ENCODE results near the gene ASPSCR1. TPM values are rescaled to one million over a fixed set of nuclear protein-coding genes. Genes with fewer than 3 reads are reported as not detected.

The ASPSCR1 gene
- total and polyA plus RNA-seq, 4 experiments from 2014 or later = 25.1 to 40.6 (median 38.6) TPM

DNA sequence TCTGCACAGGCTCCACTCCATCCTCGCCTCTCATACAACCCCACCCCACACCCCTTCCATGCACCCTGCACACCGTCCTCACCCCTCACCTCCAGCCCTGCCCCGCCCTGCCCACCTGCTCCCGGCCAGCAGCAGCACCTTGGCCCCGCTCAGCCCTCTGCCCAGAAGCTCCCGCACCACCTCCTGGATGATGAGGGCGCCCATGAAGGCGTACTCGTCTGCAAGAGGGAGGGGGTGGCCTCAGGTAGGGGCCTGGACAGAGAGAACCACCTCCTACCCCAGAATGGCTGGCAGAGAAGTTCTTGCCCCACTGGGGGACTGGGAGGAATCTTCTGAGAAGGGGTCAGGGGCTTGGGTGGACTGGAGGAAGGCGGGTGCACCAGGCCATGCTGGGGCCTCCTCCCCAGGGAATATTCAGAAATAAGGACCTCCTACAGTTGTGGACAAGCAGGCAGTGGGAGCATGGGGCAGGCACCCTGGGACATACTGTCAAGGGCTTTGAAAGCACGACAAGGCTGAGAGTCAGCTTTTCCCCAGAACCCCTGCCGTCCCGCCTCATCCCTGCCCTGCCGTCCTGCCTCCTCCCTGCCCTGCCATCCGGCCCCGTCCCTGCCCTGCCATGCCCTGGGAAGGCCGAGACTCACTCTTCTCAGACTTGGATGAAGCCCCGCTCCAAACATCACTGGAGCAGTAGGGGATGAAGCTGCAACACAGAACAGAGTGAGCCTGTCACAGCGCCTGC is 19.6 kb upstream of the ASPSCR1 start:
- Mint-ChIP-seq H3K27me3 (peaks cover 2 to 9% of the 10 kb centered on the region in 2 donors), H3K9me3 (peaks cover 0 to 2% (median 0%) of the 10 kb centered on the region in 8 donors), H3K27ac (peak overlapping the region in 1 of 7 donors; percentile 69), H3K4me1 (peaks cover 0 to 3% (median 0%) of the 10 kb centered on the region in 4 donors), H3K36me3 (no peaks in the 10 kb centered on the region), H3K4me3 (peak overlapping the region in 3 of 8 donors; percentile 17 to 44 (median 27))
- no peaks in the 10 kb centered on the region for H3K9me3 ChIP-seq (ENCODE audit: control insufficient read depth in 1 of 2, low read length in 2 of 2)
- H3K36me3 ChIP-seq (ENCODE audit: insufficient read depth, low read length) = no peaks in the 10 kb centered on the region
- H3K27me3 ChIP-seq (ENCODE audit: insufficient read depth, low read length) = peaks cover 29% of the 10 kb centered on the region
- POLR2A ChIA-PET (ENCODE audit: partially characterized antibody) = no interaction called here
- no peak overlapping the region for H3K27ac ChIP-seq (ENCODE audit: low read depth, low read length)
- intact Hi-C loops (cut with micrococcal nuclease) = no loop called here
- H3K4me3 ChIP-seq (ENCODE audit: low read length in 2 of 2) = no peak overlapping the region
- peaks cover 7% of the 10 kb centered on the region for H3K4me1 ChIP-seq (ENCODE audit: insufficient read depth, low read length)
- peak in 1 of 5 donors; percentile 22 for DNase-seq
- CTCF ChIA-PET (ENCODE audit: partially characterized antibody) = no interaction called here

DNA sequence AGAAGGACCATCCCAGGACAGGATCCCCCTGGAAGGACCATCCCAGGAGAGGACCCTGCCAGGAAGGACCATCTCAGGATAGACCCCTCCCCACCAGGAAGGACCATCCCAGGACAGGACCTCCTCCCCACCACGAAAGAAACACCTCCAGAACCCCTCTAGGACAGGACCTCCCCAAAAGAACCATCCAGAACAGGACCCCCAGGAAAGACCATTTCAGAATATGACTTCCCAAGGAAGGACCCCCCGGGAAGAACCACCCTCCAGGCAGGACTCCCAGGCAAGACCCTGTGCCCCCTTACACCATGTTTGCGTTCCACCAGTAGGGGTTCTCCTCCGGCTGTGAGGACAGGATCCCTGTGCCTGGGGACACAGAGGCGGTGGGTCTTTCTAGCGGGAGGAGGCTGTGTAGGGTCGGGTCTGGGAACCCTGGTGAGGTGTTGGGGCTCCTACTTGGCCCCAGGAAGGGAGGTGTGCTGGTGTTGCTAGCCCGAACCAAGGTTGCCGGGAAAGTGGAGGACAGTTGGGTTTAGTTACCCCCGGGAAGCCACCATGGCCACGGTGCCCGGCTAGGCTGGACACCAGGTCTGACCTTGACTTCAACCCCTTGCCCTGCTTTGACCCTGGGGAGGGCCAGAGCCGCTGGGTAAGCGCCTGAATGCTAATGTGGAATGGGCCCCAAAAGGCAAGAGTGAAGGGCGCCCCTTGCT is 18.6 kb upstream of the ASPSCR1 start:
- no peak overlapping the region for H3K4me3 ChIP-seq (ENCODE audit: low read length in 2 of 2)
- peak in 1 of 5 donors; percentile 36 for DNase-seq
- Mint-ChIP-seq H3K4me3 (peak overlapping the region in 7 of 8 donors; percentile 39 to 66 (median 55)), H3K4me1 (peaks cover 0 to 3% (median 0%) of the 10 kb centered on the region in 4 donors), H3K9me3 (peaks cover 0 to 2% (median 0%) of the 10 kb centered on the region in 8 donors), H3K27ac (peak overlapping the region in 3 of 7 donors; percentile 41 to 69 (median 61)), H3K36me3 (no peaks in the 10 kb centered on the region), H3K27me3 (peaks cover 2 to 9% of the 10 kb centered on the region in 2 donors)
- H3K9me3 ChIP-seq (ENCODE audit: control insufficient read depth in 1 of 2, low read length in 2 of 2) = no peaks in the 10 kb centered on the region
- no peaks in the 10 kb centered on the region for H3K36me3 ChIP-seq (ENCODE audit: insufficient read depth, low read length)
- H3K27ac ChIP-seq (ENCODE audit: low read depth, low read length) = no peak overlapping the region
- intact Hi-C loops (cut with micrococcal nuclease) = loop anchor here (1.0 kb wide), 1 partner anchor 63 kb away; no protein-coding TSS in a partner anchor
- CTCF ChIA-PET (ENCODE audit: partially characterized antibody) = interaction anchor here (0.6 to 2.6 kb wide), 21 partner anchors 9 to 196 kb away, joined by 3 to 81 read pairs (median 3); partner anchors contain the start of genes ASPSCR1, CENPX, DCXR and DUS1L
- peaks cover 7% of the 10 kb centered on the region for H3K4me1 ChIP-seq (ENCODE audit: insufficient read depth, low read length)
- POLR2A ChIA-PET (ENCODE audit: partially characterized antibody) = interaction anchor here (0.5 to 2.6 kb wide), 14 partner anchors 9 to 292 kb away, joined by 3 to 57 read pairs (median 6); partner anchors contain the start of genes ARHGDIA, ASPSCR1, CCDC137 and CENPX
- peaks cover 30% of the 10 kb centered on the region for H3K27me3 ChIP-seq (ENCODE audit: insufficient read depth, low read length)

DNA sequence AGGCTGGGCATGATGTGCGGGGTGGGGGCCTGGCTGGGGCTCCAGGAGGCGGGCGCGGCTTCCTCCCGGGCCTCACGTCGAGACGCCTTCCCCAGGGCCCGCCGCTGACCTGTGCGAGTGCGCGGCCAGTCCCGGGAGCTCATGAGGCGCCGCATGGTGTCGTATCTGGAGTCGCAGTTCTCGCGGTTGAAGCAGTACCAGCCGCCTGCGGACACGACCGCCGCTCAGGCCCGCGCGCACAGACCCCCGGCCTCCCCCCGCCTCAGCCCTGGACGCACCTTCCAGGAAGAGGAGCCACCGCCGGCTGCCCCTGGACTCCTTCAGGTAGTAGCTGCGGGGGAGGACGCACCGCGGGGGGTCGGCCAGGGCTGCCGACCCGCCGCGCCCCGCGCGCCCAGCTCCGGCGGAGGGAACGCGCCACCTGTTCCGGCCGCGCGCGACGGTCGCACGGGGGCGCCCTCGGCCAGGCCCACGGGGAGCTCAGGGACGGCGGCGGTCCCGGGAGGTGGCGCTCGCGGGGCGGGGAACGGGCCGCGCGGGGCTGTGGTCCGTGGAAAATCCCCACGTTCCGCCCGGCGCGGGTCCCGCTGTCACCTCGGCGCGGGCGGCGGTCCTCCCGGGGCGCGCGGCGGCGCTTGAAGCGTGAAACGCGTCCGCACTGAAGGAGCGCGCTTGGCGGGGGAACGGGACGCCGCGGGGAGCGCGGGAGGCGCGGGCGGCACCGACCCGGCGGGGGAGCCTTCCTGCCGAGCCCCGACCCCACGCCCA is 17.9 kb upstream of the ASPSCR1 start:
- Mint-ChIP-seq H3K36me3 (no peaks in the 10 kb centered on the region), H3K4me1 (peaks cover 0 to 3% (median 0%) of the 10 kb centered on the region in 4 donors), H3K27ac (peak overlapping the region in 1 of 7 donors; percentile 69), H3K9me3 (peaks cover 0 to 2% (median 0%) of the 10 kb centered on the region in 8 donors), H3K27me3 (peaks cover 2 to 12% of the 10 kb centered on the region in 2 donors), H3K4me3 (peak overlapping the region in 4 of 8 donors; percentile 45 to 66 (median 58))
- intact Hi-C loops (cut with micrococcal nuclease) = loop anchor here (1.0 to 5.0 kb wide), 3 partner anchors 62 to 193 kb away; partner anchors contain the start of gene DCXR
- peaks cover 7% of the 10 kb centered on the region for H3K4me1 ChIP-seq (ENCODE audit: insufficient read depth, low read length)
- no peaks in the 10 kb centered on the region for H3K36me3 ChIP-seq (ENCODE audit: insufficient read depth, low read length)
- H3K4me3 ChIP-seq (ENCODE audit: low read length in 2 of 2) = peak overlapping the region in 1 of 2 donors; percentile 37
- H3K27ac ChIP-seq (ENCODE audit: low read depth, low read length) = no peak overlapping the region
- H3K9me3 ChIP-seq (ENCODE audit: control insufficient read depth in 1 of 2, low read length in 2 of 2) = no peaks in the 10 kb centered on the region
- DNase-seq = peak; percentile 76 to 88 (median 84)
- ChIA-PET CTCF (ENCODE audit: partially characterized antibody) (interaction anchor here (0.6 to 2.6 kb wide), 23 partner anchors 8 to 195 kb away, joined by 3 to 81 read pairs (median 4); partner anchors contain the start of genes ASPSCR1, CENPX, DCXR and DUS1L), POLR2A (ENCODE audit: partially characterized antibody) (interaction anchor here (0.5 to 2.6 kb wide), 14 partner anchors 8 to 293 kb away, joined by 3 to 57 read pairs (median 6); partner anchors contain the start of genes ARHGDIA, ASPSCR1, CCDC137 and CENPX)
- H3K27me3 ChIP-seq (ENCODE audit: insufficient read depth, low read length) = peaks cover 30% of the 10 kb centered on the region

DNA sequence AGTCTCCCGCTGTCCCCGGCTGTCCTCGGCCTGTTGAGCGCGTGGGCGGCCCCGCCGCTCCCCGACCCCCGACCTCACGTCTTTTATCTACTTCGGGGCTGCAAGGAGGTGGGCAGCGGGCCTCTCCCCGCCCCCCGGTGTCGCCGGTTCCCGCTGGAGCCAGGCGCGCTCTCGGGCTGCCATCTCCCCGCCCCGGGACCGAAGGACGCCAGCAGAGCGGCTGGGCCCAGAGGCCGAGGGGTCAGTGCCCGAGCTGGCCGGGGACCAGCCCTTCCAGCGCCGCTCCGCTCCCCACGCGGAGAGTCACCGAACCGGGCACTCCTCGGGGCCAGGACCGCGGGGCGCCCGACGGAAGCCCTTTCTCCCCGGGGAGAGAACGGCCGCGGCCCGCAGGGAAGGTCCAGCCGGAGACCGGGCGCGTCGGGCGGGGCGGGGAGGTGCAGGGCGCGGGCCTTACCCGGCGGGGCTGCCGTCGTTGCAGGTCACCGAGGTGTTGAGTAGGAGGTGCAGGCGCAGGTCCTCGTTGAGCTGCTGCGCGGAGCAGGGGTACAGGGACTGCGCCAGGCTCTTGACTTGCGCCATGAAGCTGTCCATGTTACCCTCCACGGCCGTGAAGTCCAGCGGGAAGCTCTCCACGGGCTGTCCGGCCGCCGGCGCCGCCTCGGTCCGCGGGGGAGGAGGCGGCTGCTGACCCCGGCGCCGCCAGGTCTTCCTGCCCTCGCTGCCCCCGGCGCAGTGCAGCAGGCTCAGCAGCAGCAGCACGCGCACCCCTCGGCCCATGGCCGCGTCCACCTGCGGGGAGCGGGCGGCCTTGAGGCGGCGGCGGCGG is 17.1 kb upstream of the ASPSCR1 start:
- Mint-ChIP-seq H3K27ac (no peak overlapping the region), H3K9me3 (peaks cover 0 to 2% (median 0%) of the 10 kb centered on the region in 8 donors), H3K4me1 (peaks cover 0 to 3% (median 0%) of the 10 kb centered on the region in 4 donors), H3K36me3 (no peaks in the 10 kb centered on the region), H3K27me3 (peaks cover 2 to 12% of the 10 kb centered on the region in 2 donors), H3K4me3 (peak overlapping the region in 1 of 8 donors; percentile 34)
- H3K4me3 ChIP-seq (ENCODE audit: low read length in 2 of 2) = peak overlapping the region in 1 of 2 donors; percentile 37
- DNase-seq = peak in 1 of 5 donors; percentile 20
- H3K27me3 ChIP-seq (ENCODE audit: insufficient read depth, low read length) = peaks cover 30% of the 10 kb centered on the region
- no peak overlapping the region for H3K27ac ChIP-seq (ENCODE audit: low read depth, low read length)
- H3K36me3 ChIP-seq (ENCODE audit: insufficient read depth, low read length) = no peaks in the 10 kb centered on the region
- peaks cover 7% of the 10 kb centered on the region for H3K4me1 ChIP-seq (ENCODE audit: insufficient read depth, low read length)
- H3K9me3 ChIP-seq (ENCODE audit: control insufficient read depth in 1 of 2, low read length in 2 of 2) = no peaks in the 10 kb centered on the region
- intact Hi-C loops (cut with micrococcal nuclease) = loop anchor here (5.0 kb wide), 2 partner anchors 77 to 192 kb away; partner anchors contain the start of gene DCXR
- ChIA-PET POLR2A (ENCODE audit: partially characterized antibody) (interaction anchor here (0.6 to 2.6 kb wide), 11 partner anchors 15 to 106 kb away, joined by 3 to 57 read pairs (median 6); partner anchors contain the start of genes ARHGDIA, ASPSCR1, CENPX and DCXR), CTCF (ENCODE audit: partially characterized antibody) (interaction anchor here (1.0 to 2.6 kb wide), 14 partner anchors 12 to 193 kb away, joined by 3 to 81 read pairs (median 4); partner anchors contain the start of genes ASPSCR1, CENPX, DCXR and DUS1L)

DNA sequence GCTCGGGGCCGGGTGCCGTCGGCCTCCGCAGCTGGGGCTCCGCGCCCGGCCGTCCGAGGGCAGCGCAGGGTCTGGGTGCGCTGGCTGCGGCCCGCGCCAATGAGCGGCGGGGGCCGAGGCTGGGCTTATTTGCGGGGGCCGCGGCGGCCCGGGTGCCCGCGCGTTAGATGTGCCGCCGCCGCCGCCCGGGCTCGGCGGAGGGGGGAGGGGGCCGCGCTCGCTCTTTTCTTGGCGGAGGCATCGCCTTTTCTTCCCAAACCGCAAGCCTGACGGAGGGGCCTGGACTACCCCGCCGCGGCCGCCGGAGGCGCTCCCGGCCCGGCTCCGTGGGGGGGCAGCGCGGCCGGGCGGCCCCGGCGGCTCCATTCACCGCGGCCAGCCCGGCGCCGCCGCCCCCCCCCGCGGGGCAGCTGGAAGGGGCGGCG is 16.3 kb upstream of the ASPSCR1 start, which contains the start of gene NOTUM:
Gene NOTUM, minus strand, starts transcription at position 101 of the 425 bp plus-strand sequence. CDS start 278 bp downstream, outside the sequence.
- Mint-ChIP-seq H3K4me3 (peak within 1 kb of the TSS in 1 of 8 donors; percentile 34), H3K27ac (no peak within 1 kb of the TSS), H3K27me3 (peaks cover 2 to 12% of the 10 kb centered on the region in 2 donors), H3K36me3 (no peaks in the 10 kb centered on the region), H3K4me1 (peaks cover 0 to 3% (median 0%) of the 10 kb centered on the region in 4 donors), H3K9me3 (peaks cover 0 to 2% (median 0%) of the 10 kb centered on the region in 8 donors)
- POLR2A ChIA-PET (ENCODE audit: partially characterized antibody) = interaction anchor here (0.6 to 2.6 kb wide), 4 partner anchors 16 to 76 kb away, joined by 3 to 57 read pairs (median 12); partner anchors contain the start of genes ASPSCR1, CENPX, DCXR and LRRC45
- intact Hi-C loops (cut with micrococcal nuclease) = loop anchor here (5.0 kb wide), 2 partner anchors 76 to 191 kb away; partner anchors contain the start of gene DCXR
- Histone ChIP-seq H3K4me1 (ENCODE audit: insufficient read depth, low read length) (peaks cover 7% of the 10 kb centered on the region), H3K36me3 (ENCODE audit: insufficient read depth, low read length) (no peaks in the 10 kb centered on the region), H3K27me3 (ENCODE audit: insufficient read depth, low read length) (peaks cover 30% of the 10 kb centered on the region), H3K27ac (ENCODE audit: low read depth, low read length) (no peak within 1 kb of the TSS), H3K9me3 (ENCODE audit: control insufficient read depth in 1 of 2, low read length in 2 of 2) (no peaks in the 10 kb centered on the region), H3K4me3 (ENCODE audit: low read length in 2 of 2) (peak within 1 kb of the TSS in 1 of 2 donors; percentile 37)
- peak in 1 of 5 donors; percentile 39 for DNase-seq
- CTCF ChIA-PET (ENCODE audit: partially characterized antibody) = interaction anchor here (1.1 to 2.6 kb wide), 5 partner anchors 52 to 191 kb away, joined by 4 to 81 read pairs (median 6); partner anchors contain the start of genes CENPX, DCXR and LRRC45
